Measurements from ENCODE around the gene PDGFC.

DNA sequence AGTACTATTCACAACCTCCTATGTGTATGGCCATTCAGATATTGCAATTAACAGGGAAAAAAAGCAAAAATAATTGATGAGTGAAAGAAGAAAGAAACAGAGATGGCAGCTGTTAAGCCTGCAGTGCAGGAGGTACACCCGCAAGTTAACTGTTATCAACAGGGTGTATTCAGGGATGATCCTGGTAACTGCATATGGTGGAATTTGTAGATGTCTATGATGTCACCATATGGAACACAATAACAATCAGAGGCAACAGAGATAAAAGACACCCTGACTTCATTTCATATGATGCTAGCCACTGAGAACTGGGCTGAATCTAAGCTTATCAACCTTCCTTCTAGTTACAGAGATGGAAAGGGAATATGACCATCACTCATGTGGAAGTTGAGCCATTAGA, 96.5 kb downstream of the PDGFC start:
- no peak for TF ChIP-seq POLR2AphosphoS5 (IDR thresholded peaks at IDR 0.05; ENCODE audit: low read depth, low read length)
- TF ChIP-seq, protein P1, sequence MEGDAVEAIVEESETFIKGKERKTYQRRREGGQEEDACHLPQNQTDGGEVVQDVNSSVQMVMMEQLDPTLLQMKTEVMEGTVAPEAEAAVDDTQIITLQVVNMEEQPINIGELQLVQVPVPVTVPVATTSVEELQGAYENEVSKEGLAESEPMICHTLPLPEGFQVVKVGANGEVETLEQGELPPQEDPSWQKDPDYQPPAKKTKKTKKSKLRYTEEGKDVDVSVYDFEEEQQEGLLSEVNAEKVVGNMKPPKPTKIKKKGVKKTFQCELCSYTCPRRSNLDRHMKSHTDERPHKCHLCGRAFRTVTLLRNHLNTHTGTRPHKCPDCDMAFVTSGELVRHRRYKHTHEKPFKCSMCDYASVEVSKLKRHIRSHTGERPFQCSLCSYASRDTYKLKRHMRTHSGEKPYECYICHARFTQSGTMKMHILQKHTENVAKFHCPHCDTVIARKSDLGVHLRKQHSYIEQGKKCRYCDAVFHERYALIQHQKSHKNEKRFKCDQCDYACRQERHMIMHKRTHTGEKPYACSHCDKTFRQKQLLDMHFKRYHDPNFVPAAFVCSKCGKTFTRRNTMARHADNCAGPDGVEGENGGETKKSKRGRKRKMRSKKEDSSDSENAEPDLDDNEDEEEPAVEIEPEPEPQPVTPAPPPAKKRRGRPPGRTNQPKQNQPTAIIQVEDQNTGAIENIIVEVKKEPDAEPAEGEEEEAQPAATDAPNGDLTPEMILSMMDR (IDR thresholded peaks at IDR 0.05), result no peak

Measured in Panc1 (cell line).